ENCODE measurements around the gene EGR2.

- TF ChIP-seq CTCF (IDR thresholded peaks at IDR 0.05) (no peak), POLR2A (IDR thresholded peaks at IDR 0.05) (peak in 1 of 3 donors; percentile 20)
Measured at GRCh38 chr10:62817121-62817765, 1.1 kb upstream of the EGR2 start.
